Measurements from ENCODE around the gene CD6. TPM values are rescaled to one million over a fixed set of nuclear protein-coding genes. Genes with fewer than 3 reads are reported as not detected.

CD6 gene
- total RNA-seq, 1 donor from 2014 or later: not detected

GRCh38 chr11:61026121-61027031 lies 54.9 kb downstream of the CD6 start:
- no peak for DNase-seq (ENCODE audit: low spot score)
- Histone ChIP-seq H3K27ac (no peak overlapping the region), H3K4me3 (no peak overlapping the region), H3K4me2 (no peak overlapping the region), H2AFZ (replicated peaks) (no peak overlapping the region), H3K9me3 (ENCODE audit: low read depth) (no peaks in the 10 kb centered on the region), H3F3A (ENCODE audit: low read depth) (no peaks in the 10 kb centered on the region), H3K79me2 (ENCODE audit: low read depth) (no peaks in the 10 kb centered on the region), H3K27me3 (peaks cover 46% of the 10 kb centered on the region), H3K36me3 (no peaks in the 10 kb centered on the region), H3K4me1 (peaks cover 20% of the 10 kb centered on the region), H4K20me1 (ENCODE audit: low read depth) (no peaks in the 10 kb centered on the region), H3K9ac (no peak overlapping the region)
- no peaks in the 10 kb centered on the region for H3K36me3 Mint-ChIP-seq
- H3K27me3 Mint-ChIP-seq (ENCODE audit: insufficient read depth, low read depth): peaks cover 20% of the 10 kb centered on the region
- H3K9me3 Mint-ChIP-seq: no peaks in the 10 kb centered on the region
- H3K4me3 Mint-ChIP-seq: no peak overlapping the region
- H3K4me1 Mint-ChIP-seq: peaks cover 28% of the 10 kb centered on the region
- TF ChIP-seq EZH2phosphoT487 (IDR thresholded peaks at IDR 0.05): no peak
- no peak for TF ChIP-seq CTCF (IDR thresholded peaks at IDR 0.05)
- H3K27ac Mint-ChIP-seq: no peak overlapping the region

- H3K4me3 ChIP-seq: no peak overlapping the region
- Mint-ChIP-seq H3K4me1 (peaks cover 27% of the 10 kb centered on the region), H3K27ac (peak overlapping the region; percentile 4), H3K36me3 (no peaks in the 10 kb centered on the region), H3K9me3 (no peaks in the 10 kb centered on the region), H3K27me3 (ENCODE audit: insufficient read depth, low read depth) (peaks cover 21% of the 10 kb centered on the region), H3K4me3 (no peak overlapping the region)
- no peaks in the 10 kb centered on the region for H3K9me3 ChIP-seq (ENCODE audit: low read depth)
- no peaks in the 10 kb centered on the region for H3K79me2 ChIP-seq (ENCODE audit: low read depth)
- peaks cover 37% of the 10 kb centered on the region for H3K27me3 ChIP-seq
- DNase-seq (ENCODE audit: low spot score): no peak
- H4K20me1 ChIP-seq (ENCODE audit: low read depth): no peaks in the 10 kb centered on the region
- no peak overlapping the region for H2AFZ ChIP-seq (replicated peaks)
- H3K4me2 ChIP-seq: no peak overlapping the region
- no peak overlapping the region for H3K27ac ChIP-seq
- TF ChIP-seq CTCF (IDR thresholded peaks at IDR 0.05) (no peak), EZH2phosphoT487 (IDR thresholded peaks at IDR 0.05) (no peak), EZH2 (IDR thresholded peaks at IDR 0.05) (no peak)
- H3K36me3 ChIP-seq: no peaks in the 10 kb centered on the region
- H3K4me1 ChIP-seq: peaks cover 15% of the 10 kb centered on the region
- H3F3A ChIP-seq (ENCODE audit: low read depth): no peaks in the 10 kb centered on the region
- no peak overlapping the region for H3K9ac ChIP-seq
These were observed 55.8 kb downstream of the CD6 start for GRCh38 chr11:61027141-61027840.

GRCh38 chr11:61028135-61028729 lies 56.8 kb downstream of the CD6 start:
- Mint-ChIP-seq H3K27ac (no peak overlapping the region), H3K27me3 (ENCODE audit: insufficient read depth, low read depth) (peaks cover 17% of the 10 kb centered on the region), H3K4me1 (peaks cover 22% of the 10 kb centered on the region), H3K9me3 (no peaks in the 10 kb centered on the region), H3K36me3 (no peaks in the 10 kb centered on the region), H3K4me3 (no peak overlapping the region)
- TF ChIP-seq EZH2phosphoT487 (IDR thresholded peaks at IDR 0.05): no peak
- TF ChIP-seq CTCF (IDR thresholded peaks at IDR 0.05): no peak
- no peak for TF ChIP-seq EZH2 (IDR thresholded peaks at IDR 0.05)
- peaks cover 27% of the 10 kb centered on the region for H3K27me3 ChIP-seq
- H3K27ac ChIP-seq: no peak overlapping the region
- peaks cover 15% of the 10 kb centered on the region for H3K4me1 ChIP-seq
- H3K9me3 ChIP-seq (ENCODE audit: low read depth): no peaks in the 10 kb centered on the region
- no peaks in the 10 kb centered on the region for H3K36me3 ChIP-seq
- DNase-seq (ENCODE audit: low spot score): no peak
- H3K4me2 ChIP-seq: no peak overlapping the region
- H3K9ac ChIP-seq: no peak overlapping the region
- no peak overlapping the region for H2AFZ ChIP-seq (replicated peaks)
- no peaks in the 10 kb centered on the region for H3K79me2 ChIP-seq (ENCODE audit: low read depth)
- no peaks in the 10 kb centered on the region for H4K20me1 ChIP-seq (ENCODE audit: low read depth)
- no peaks in the 10 kb centered on the region for H3F3A ChIP-seq (ENCODE audit: low read depth)
- H3K4me3 ChIP-seq: no peak overlapping the region
